ENCODE results near the gene ANKRD44.

The ANKRD44 gene

DNA sequence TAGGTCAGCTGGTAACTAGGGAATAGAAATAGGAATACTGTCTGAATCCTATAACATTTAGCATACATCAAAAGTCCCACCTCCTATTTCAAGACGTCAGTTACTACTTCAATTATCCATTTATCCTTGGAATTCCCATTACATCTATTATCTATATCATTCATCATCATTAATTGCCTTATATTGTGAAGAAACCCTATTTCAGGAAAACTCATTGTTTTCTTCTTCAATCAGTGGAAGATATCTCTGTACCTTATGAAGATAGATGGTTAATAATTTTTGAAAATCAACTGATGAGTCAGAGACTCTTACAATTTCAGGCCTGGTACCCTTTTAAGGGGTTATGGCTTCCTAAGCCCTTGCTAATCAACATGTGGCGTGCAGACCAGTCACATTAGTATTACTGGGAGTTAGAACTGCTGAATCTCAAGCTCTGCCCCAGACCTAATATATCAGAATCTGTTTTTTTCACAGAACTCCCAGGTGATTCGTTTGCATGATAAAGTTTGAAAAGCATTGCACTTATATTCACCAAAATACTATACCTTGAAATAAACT, 314.7 kb downstream of the ANKRD44 start:
- no peak overlapping the region for H3K27ac ChIP-seq
- no peak for DNase-seq
- no peaks in the 10 kb centered on the region for H3K36me3 ChIP-seq (replicated peaks)
- no peak for TF ChIP-seq CTCF (IDR thresholded peaks at IDR 0.05; ENCODE audit: low read depth, low read length, missing control alignments)
- H3K4me3 ChIP-seq (ENCODE audit: low read depth, low read length) = no peak overlapping the region
- H3K27me3 ChIP-seq (replicated peaks) = no peaks in the 10 kb centered on the region
- in situ Hi-C loops (cut with HindIII; ENCODE audit: low pct_ligation_motif_present, low sequenced_read_pairs) = no loop called here

- Histone ChIP-seq H3K27ac (no peak overlapping the region), H3K4me3 (ENCODE audit: low read depth, low read length) (no peak overlapping the region), H3K36me3 (replicated peaks) (no peaks in the 10 kb centered on the region), H3K27me3 (replicated peaks) (no peaks in the 10 kb centered on the region)
- in situ Hi-C loops (cut with HindIII; ENCODE audit: low pct_ligation_motif_present, low sequenced_read_pairs) = no loop called here
- TF ChIP-seq CTCF (IDR thresholded peaks at IDR 0.05; ENCODE audit: low read depth, low read length, missing control alignments) = no peak
- no peak for DNase-seq
Measured at GRCh38 chr2:196994764-196995163, 315.8 kb downstream of the ANKRD44 start.

DNA sequence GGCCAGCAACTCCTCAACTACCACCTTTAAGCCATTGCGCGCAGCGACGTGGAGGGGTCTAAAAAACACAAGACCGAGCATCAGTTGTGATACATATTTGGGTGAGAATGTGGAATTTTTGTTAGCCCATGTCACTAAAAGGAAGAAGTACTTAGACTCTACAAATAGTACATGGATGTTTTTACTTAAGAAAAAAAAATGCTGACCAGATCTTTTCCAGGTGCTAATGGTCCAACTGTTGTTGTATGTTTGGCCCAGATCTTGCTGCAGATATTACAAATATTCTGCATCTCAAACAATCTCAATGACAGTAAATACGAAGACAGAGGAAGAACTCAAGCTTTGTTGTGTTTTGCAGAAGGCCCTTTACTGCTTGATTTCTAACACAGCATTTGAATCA, 317.0 kb downstream of the ANKRD44 start:
- Histone ChIP-seq H3K27me3 (replicated peaks) (no peaks in the 10 kb centered on the region), H3K27ac (no peak overlapping the region), H3K36me3 (replicated peaks) (no peaks in the 10 kb centered on the region), H3K4me3 (ENCODE audit: low read depth, low read length) (no peak overlapping the region)
- TF ChIP-seq CTCF (IDR thresholded peaks at IDR 0.05; ENCODE audit: low read depth, low read length, missing control alignments) = no peak
- in situ Hi-C loops (cut with HindIII; ENCODE audit: low pct_ligation_motif_present, low sequenced_read_pairs) = no loop called here
- no peak for DNase-seq

- no peak overlapping the region for H3K4me3 ChIP-seq (ENCODE audit: low read depth, low read length)
- H3K36me3 ChIP-seq (replicated peaks) = no peaks in the 10 kb centered on the region
- in situ Hi-C loops (cut with HindIII; ENCODE audit: low pct_ligation_motif_present, low sequenced_read_pairs) = no loop called here
- TF ChIP-seq CTCF (IDR thresholded peaks at IDR 0.05; ENCODE audit: low read depth, low read length, missing control alignments) = no peak
- H3K27ac ChIP-seq = no peak overlapping the region
- H3K27me3 ChIP-seq (replicated peaks) = no peaks in the 10 kb centered on the region
- no peak for DNase-seq
Measured at GRCh38 chr2:196992466-196992865, 318.1 kb downstream of the ANKRD44 start.

- Histone ChIP-seq H3K27me3 (replicated peaks) (no peaks in the 10 kb centered on the region), H3K27ac (no peak overlapping the region), H3K4me3 (ENCODE audit: low read depth, low read length) (no peak overlapping the region), H3K36me3 (replicated peaks) (no peaks in the 10 kb centered on the region)
- no peak for TF ChIP-seq CTCF (IDR thresholded peaks at IDR 0.05; ENCODE audit: low read depth, low read length, missing control alignments)
- in situ Hi-C loops (cut with HindIII; ENCODE audit: low pct_ligation_motif_present, low sequenced_read_pairs) = no loop called here
- no peak for DNase-seq
Measured at GRCh38 chr2:196990788-196991461, 319.7 kb downstream of the ANKRD44 start.

DNA sequence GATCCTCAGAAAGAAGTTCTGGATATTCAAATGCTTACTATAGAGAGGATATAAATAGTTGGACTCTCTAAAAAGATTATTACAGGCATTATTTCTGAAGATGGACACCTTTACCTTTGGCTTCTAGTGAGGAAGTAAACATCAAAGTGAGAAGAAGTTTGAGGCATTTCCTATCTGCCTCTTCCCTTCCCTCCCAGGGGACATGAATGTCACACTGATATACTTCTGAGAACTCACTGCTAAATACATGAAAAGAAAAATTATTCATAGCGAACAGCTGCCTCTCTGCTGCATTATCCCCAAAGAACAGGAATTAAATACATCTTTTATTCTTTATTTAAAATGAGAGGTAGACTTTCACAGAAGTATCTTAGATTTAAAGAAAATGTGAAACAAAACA, 320.5 kb downstream of the ANKRD44 start:
- Histone ChIP-seq H3K27ac (no peak overlapping the region), H3K36me3 (replicated peaks) (no peaks in the 10 kb centered on the region), H3K4me3 (ENCODE audit: low read depth, low read length) (no peak overlapping the region), H3K27me3 (replicated peaks) (no peaks in the 10 kb centered on the region)
- no peak for DNase-seq
- no peak for TF ChIP-seq CTCF (IDR thresholded peaks at IDR 0.05; ENCODE audit: low read depth, low read length, missing control alignments)
- in situ Hi-C loops (cut with HindIII; ENCODE audit: low pct_ligation_motif_present, low sequenced_read_pairs) = no loop called here

Measured in brain microvascular endothelial cell (primary cell).